Right lobe of liver (tissue), 4 donors: ENCODE results near the gene KIF3C.

Experiments used
- POLR2A ChIP-seq: fragments of 450-650 bp; IDR thresholded peaks from one replicate; pipeline ENCODE4 v1.6.1; 2017; ENCODE audit warnings: antibody characterized with exemption, mild to moderate bottlenecking
- TF ChIP-seq, protein P1 (sequence below), 4 donors: fragments of 200-600 bp in 3 of 4; fragments of 450-650 bp in 1 of 4; IDR thresholded peaks; one replicate each; pipeline versions ENCODE4 v1.5.1 to v1.8.0; 2016 to 2022; ENCODE audit warnings: antibody characterized with exemption in 4 of 4, mild to moderate bottlenecking in 2 of 4
- donor health status: DM: no; HTN: no; CAD: no.
- donor health status: DM: no; HTN: no; CAD: no.
- donor health status: DM: no; HTN: yes; CAD: no.

DNA sequence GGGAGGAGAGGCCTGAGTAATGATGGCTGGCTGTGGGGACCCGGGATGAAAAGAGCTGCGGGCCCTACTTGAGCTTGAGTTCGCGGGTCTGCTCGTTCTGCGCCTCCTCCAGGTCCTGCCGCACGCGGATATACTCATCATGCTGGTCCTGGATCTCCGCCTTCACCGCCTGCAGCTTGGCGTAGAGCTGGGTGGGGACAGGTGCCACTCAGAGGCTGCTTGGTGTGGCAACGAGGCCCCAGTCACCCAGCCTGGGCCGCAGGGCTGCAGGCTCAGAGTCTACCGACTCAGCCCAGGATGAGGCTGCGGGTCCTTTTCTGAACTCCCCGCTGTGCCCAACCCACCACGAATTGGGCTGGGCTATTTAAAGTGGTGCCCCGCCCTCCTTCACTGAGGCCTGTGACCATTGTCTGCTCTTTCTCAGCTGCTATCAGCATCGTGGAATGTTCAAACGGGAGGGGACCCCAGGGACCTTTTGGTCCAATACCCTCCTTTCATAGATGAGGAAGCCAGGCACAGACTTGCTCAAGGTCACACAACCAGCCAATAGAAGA is 28.0 kb downstream of the KIF3C start:
- TF ChIP-seq, protein P1, sequence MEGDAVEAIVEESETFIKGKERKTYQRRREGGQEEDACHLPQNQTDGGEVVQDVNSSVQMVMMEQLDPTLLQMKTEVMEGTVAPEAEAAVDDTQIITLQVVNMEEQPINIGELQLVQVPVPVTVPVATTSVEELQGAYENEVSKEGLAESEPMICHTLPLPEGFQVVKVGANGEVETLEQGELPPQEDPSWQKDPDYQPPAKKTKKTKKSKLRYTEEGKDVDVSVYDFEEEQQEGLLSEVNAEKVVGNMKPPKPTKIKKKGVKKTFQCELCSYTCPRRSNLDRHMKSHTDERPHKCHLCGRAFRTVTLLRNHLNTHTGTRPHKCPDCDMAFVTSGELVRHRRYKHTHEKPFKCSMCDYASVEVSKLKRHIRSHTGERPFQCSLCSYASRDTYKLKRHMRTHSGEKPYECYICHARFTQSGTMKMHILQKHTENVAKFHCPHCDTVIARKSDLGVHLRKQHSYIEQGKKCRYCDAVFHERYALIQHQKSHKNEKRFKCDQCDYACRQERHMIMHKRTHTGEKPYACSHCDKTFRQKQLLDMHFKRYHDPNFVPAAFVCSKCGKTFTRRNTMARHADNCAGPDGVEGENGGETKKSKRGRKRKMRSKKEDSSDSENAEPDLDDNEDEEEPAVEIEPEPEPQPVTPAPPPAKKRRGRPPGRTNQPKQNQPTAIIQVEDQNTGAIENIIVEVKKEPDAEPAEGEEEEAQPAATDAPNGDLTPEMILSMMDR (IDR thresholded peaks at IDR 0.05), result no peak
- no peak for TF ChIP-seq POLR2A
